ENCODE measurements around the gene DFFA. TPM values are rescaled to one million over a fixed set of nuclear protein-coding genes. Genes with fewer than 3 reads are reported as not detected.

Gene DFFA
- polyA plus RNA-seq, 1 experiment: 33.6 TPM

DNA sequence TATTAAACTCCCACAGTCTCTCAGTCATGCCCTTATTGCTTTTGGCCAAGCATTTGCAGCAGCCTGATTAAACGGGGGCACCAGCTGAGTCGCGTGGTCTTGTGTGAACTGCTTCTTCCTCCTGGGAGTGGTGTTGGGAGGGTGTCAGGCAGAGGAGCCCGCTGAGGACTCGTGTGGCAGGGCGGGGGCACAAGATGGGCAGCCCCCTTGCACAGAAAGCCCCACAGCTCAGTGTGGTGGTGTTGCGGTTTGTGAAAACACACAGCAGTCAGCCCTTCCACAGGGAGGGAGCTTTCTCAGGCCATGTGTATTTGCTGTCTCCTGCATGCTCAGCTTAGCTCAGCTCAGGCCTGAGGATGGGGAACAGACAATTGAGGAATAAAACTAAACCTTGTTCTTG, 24.8 kb upstream of the DFFA start:
- TF ChIP-seq CTCF (IDR thresholded peaks at IDR 0.05; ENCODE audit: low read depth, low read length): no peak
- ChIA-PET POLR2A (no interaction called here), CTCF (interaction anchor here (6.2 to 7.5 kb wide), 2 partner anchors 10 to 67 kb away, joined by 89 to 98 read pairs; partner anchors contain the start of gene CENPS)
- DNase-seq (ENCODE audit: low read depth, low spot score): no peak
- Histone ChIP-seq H3K9me3 (ENCODE audit: control insufficient read depth, insufficient read depth, low read length) (no peaks in the 10 kb centered on the region), H3K4me3 (ENCODE audit: low read depth, low read length) (no peak overlapping the region), H3K27ac (ENCODE audit: low read depth, low read length) (no peak overlapping the region), H3K27me3 (ENCODE audit: control insufficient read depth, insufficient read depth, low read length) (no peaks in the 10 kb centered on the region)

GRCh38 chr1:10495952-10496351, 23.6 kb upstream of the DFFA start:
- H3K27ac ChIP-seq (ENCODE audit: low read depth, low read length): no peak overlapping the region
- no peak for TF ChIP-seq CTCF (IDR thresholded peaks at IDR 0.05; ENCODE audit: low read depth, low read length)
- DNase-seq (ENCODE audit: low read depth, low spot score): no peak
- H3K4me3 ChIP-seq (ENCODE audit: low read depth, low read length): no peak overlapping the region
- POLR2A ChIA-PET: no interaction called here
- no peaks in the 10 kb centered on the region for H3K27me3 ChIP-seq (ENCODE audit: control insufficient read depth, insufficient read depth, low read length)
- CTCF ChIA-PET: interaction anchor here (0.6 to 7.5 kb wide), 9 partner anchors 11 to 446 kb away, joined by 3 to 98 read pairs (median 6); partner anchors contain the start of gene CENPS
- H3K9me3 ChIP-seq (ENCODE audit: control insufficient read depth, insufficient read depth, low read length): no peaks in the 10 kb centered on the region

- ChIA-PET POLR2A (interaction anchor here (0.6 to 1.4 kb wide), 2 partner anchors 65 to 179 kb away, joined by 3 to 7 read pairs; partner anchors contain the start of gene CENPS), CTCF (interaction anchor here (0.6 to 7.5 kb wide), 23 partner anchors 10 to 518 kb away, joined by 3 to 98 read pairs (median 6); partner anchors contain the start of gene CENPS)
- DNase-seq (ENCODE audit: low read depth, low spot score): no peak
- TF ChIP-seq CTCF (IDR thresholded peaks at IDR 0.05; ENCODE audit: low read depth, low read length): no peak
- no peak overlapping the region for H3K27ac ChIP-seq (ENCODE audit: low read depth, low read length)
- no peaks in the 10 kb centered on the region for H3K9me3 ChIP-seq (ENCODE audit: control insufficient read depth, insufficient read depth, low read length)
- no peaks in the 10 kb centered on the region for H3K27me3 ChIP-seq (ENCODE audit: control insufficient read depth, insufficient read depth, low read length)
- H3K4me3 ChIP-seq (ENCODE audit: low read depth, low read length): no peak overlapping the region
These were observed 23.1 kb upstream of the DFFA start for GRCh38 chr1:10495475-10495817.

- POLR2A ChIA-PET: interaction anchor here (0.6 to 1.4 kb wide), 2 partner anchors 65 to 180 kb away, joined by 3 to 7 read pairs; partner anchors contain the start of gene CENPS
- H3K4me3 ChIP-seq (ENCODE audit: low read depth, low read length): peak overlapping the region; percentile 27
- DNase-seq (ENCODE audit: low read depth, low spot score): no peak
These were observed 22.6 kb upstream of the DFFA start for GRCh38 chr1:10494754-10495474.

More at GRCh38 chr1:10494754-10495474, 22.6 kb upstream of the DFFA start:
- TF ChIP-seq CTCF (IDR thresholded peaks at IDR 0.05; ENCODE audit: low read depth, low read length): peak; percentile 94
- Histone ChIP-seq H3K27me3 (ENCODE audit: control insufficient read depth, insufficient read depth, low read length) (no peaks in the 10 kb centered on the region), H3K27ac (ENCODE audit: low read depth, low read length) (no peak overlapping the region), H3K9me3 (ENCODE audit: control insufficient read depth, insufficient read depth, low read length) (no peaks in the 10 kb centered on the region)
- CTCF ChIA-PET: interaction anchor here (0.6 to 7.5 kb wide), 36 partner anchors 9 to 543 kb away, joined by 3 to 98 read pairs (median 6); partner anchors contain the start of gene CENPS
